ENCODE measurements around the gene RBBP8NL. TPM values are rescaled to one million over a fixed set of nuclear protein-coding genes. Genes with fewer than 3 reads are reported as not detected.
A peak's percentile ranks its signal among the peaks of the same experiment; 100 is the strongest.

The RBBP8NL gene
- total and polyA plus RNA-seq, 3 experiments from 2014 or later, result not detected

DNA sequence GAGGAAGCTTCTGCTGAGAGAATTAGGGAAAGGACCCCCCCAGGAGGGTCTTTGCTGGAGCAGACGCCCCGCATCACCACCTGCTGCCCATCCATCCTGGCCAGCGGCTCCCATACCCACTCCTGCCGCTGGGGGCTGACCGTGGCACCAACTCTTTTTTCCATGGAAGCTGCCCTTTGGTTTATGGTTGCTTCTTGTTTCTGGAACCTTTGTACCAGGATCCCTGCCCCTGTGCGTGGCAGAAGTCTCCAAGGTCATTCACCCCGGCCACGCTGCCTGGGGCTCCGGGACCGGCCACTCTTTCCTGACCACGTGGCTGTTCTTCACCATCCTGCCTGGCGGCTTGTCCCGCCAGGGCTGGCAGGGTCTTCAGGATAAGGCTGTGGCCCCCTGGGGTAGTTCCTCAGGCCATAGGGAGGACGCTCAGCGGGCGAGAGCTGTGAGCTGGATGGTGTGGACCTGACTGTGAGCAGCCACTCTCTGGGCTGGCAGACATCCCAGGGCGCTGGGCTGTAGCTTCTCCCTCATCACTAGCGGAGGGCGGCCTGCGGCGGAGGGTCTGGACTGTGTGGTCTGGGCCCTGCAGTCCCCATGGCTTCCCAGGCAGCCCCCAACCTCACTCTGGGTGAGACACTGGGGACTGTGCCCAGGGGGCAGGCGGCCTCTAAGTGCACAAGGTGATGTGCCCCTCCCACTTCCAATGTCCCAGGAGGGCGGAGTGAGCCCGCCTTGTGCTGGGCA is 22.8 kb upstream of the RBBP8NL start:
- no peaks in the 10 kb centered on the region for H3K4me1 ChIP-seq (ENCODE audit: insufficient read depth, low read length)
- H3K27me3 Mint-ChIP-seq, result peaks cover 6 to 29% of the 10 kb centered on the region in 2 donors
- no peaks in the 10 kb centered on the region for H3K27me3 ChIP-seq (ENCODE audit: insufficient read depth, low read length, poor library complexity, severe bottlenecking)
- ChIA-PET CTCF (no interaction called here), POLR2A (no interaction called here)
- no peaks in the 10 kb centered on the region for H3K36me3 ChIP-seq (ENCODE audit: insufficient read depth, low read length)
- no peaks in the 10 kb centered on the region for H3K9me3 Mint-ChIP-seq
- H3K36me3 Mint-ChIP-seq, result no peaks in the 10 kb centered on the region
- no peaks in the 10 kb centered on the region for H3K4me1 Mint-ChIP-seq
- no peak overlapping the region for H3K27ac ChIP-seq (ENCODE audit: low read depth, low read length)
- H3K9me3 ChIP-seq (ENCODE audit: low read length), result no peaks in the 10 kb centered on the region
- DNase-seq, result no peak
- H3K4me3 Mint-ChIP-seq, result no peak overlapping the region
- no peak overlapping the region for H3K4me3 ChIP-seq (ENCODE audit: low read length)
- no peak overlapping the region for H3K27ac Mint-ChIP-seq

DNA sequence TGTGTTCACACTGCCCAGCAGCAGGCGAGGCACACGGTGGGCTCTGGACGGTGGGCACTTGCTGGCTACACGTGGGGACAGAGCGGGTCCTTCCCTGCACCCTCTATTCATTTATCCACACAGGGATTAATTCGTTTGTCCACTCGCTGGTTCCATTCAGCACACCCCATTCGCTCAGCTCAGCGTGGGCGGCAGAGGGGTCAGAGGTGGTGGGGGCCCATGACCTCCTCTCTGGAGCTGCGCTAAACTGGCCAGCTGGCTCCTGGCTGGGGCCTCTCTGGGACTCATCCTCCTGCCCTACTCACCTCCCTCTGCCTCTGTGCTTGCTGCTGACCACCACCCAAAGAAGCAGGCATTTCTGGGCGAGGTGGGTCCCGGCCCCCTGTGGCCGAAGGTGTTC is 21.4 kb upstream of the RBBP8NL start:
- H3K36me3 Mint-ChIP-seq, result no peaks in the 10 kb centered on the region
- no peaks in the 10 kb centered on the region for H3K4me1 ChIP-seq (ENCODE audit: insufficient read depth, low read length)
- peaks cover 6 to 32% of the 10 kb centered on the region in 2 donors for H3K27me3 Mint-ChIP-seq
- H3K27ac ChIP-seq (ENCODE audit: low read depth, low read length), result no peak overlapping the region
- no peak overlapping the region for H3K4me3 ChIP-seq (ENCODE audit: low read length)
- POLR2A ChIA-PET, result no interaction called here
- H3K36me3 ChIP-seq (ENCODE audit: insufficient read depth, low read length), result no peaks in the 10 kb centered on the region
- no peaks in the 10 kb centered on the region for H3K4me1 Mint-ChIP-seq
- H3K4me3 Mint-ChIP-seq, result no peak overlapping the region
- DNase-seq, result no peak
- CTCF ChIA-PET, result no interaction called here
- H3K27ac Mint-ChIP-seq, result no peak overlapping the region
- no peaks in the 10 kb centered on the region for H3K27me3 ChIP-seq (ENCODE audit: insufficient read depth, low read length, poor library complexity, severe bottlenecking)
- H3K9me3 ChIP-seq (ENCODE audit: low read length), result no peaks in the 10 kb centered on the region
- H3K9me3 Mint-ChIP-seq, result no peaks in the 10 kb centered on the region

DNA sequence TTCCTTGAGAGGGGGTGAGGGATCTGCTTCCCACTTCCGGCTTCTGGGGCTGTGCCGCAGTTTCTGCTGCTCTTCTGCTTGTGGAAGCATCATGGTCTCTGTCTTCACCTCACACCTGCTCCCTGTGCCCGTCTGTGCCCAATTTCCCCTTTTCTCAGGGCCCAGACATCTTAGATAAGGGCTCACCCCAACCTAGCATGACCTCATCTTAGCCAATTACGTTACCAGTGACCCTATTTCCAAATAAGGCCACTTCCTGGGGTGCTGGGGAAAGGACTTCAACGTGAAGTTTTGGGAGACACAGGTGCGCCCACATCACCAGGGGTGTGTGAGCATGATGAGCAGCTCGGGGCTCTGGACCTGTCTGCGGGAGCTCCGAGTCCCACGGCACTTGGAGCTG is 20.7 kb upstream of the RBBP8NL start:
- DNase-seq, result no peak
- Mint-ChIP-seq H3K9me3 (no peaks in the 10 kb centered on the region), H3K36me3 (no peaks in the 10 kb centered on the region), H3K27me3 (peaks cover 7 to 30% of the 10 kb centered on the region in 2 donors), H3K27ac (no peak overlapping the region), H3K4me1 (no peaks in the 10 kb centered on the region), H3K4me3 (no peak overlapping the region)
- Histone ChIP-seq H3K36me3 (ENCODE audit: insufficient read depth, low read length) (no peaks in the 10 kb centered on the region), H3K27ac (ENCODE audit: low read depth, low read length) (no peak overlapping the region), H3K4me1 (ENCODE audit: insufficient read depth, low read length) (no peaks in the 10 kb centered on the region), H3K27me3 (ENCODE audit: insufficient read depth, low read length, poor library complexity, severe bottlenecking) (no peaks in the 10 kb centered on the region), H3K4me3 (ENCODE audit: low read length) (no peak overlapping the region), H3K9me3 (ENCODE audit: low read length) (no peaks in the 10 kb centered on the region)
- ChIA-PET CTCF (no interaction called here), POLR2A (no interaction called here)

DNA sequence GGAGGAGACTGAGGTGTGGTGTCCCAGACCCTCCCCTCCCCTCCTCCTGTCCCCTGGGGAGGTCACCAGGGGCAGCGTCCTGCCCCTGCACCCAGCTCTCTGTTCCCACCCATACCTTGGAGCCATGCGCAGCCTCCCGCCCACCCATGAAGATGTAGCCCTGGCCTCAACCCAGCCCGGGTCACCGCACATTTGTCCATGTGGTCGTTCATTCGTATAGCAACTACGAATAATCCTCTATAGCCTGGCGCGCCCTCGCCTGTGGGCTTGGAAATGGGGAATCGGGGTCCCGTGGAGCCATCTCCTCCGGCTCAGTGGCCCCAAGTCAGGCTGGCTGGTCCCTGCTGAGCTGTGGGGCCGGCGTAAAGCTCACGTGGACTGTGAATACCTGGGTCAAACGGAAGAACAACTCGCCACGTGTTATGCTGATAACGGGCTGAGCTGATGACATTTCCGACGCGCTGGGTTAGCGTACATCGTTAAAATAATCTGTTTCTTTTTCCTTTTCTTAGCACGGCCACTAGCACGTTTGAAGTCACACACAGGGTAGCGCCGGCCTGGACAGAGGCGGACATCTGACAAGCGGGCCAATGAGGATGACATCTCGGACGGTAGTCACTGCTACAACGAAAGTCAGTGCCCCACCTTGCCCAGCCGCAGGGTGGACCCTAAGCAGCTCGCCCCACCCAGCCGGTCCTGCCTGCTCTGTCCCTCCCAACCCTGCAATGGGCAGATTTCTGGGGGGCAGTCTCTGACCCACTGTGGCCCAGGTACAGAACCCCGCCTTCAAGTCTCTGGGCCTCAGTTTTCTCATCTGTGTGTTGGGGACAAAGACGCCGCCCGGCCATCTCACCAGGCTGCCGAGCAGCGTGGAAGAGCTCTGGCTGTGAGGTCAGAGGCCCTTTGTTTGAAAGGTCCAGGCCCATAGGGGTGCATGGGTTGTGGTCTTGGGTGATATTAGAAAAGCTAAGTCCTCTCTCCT is 19.8 kb upstream of the RBBP8NL start:
- peak overlapping the region in 1 of 8 donors; percentile 87 for H3K27ac Mint-ChIP-seq
- Histone ChIP-seq H3K27ac (ENCODE audit: low read depth, low read length) (no peak overlapping the region), H3K4me3 (ENCODE audit: low read length) (no peak overlapping the region), H3K4me1 (ENCODE audit: insufficient read depth, low read length) (no peaks in the 10 kb centered on the region), H3K36me3 (ENCODE audit: insufficient read depth, low read length) (no peaks in the 10 kb centered on the region), H3K9me3 (ENCODE audit: low read length) (no peaks in the 10 kb centered on the region), H3K27me3 (ENCODE audit: insufficient read depth, low read length, poor library complexity, severe bottlenecking) (no peaks in the 10 kb centered on the region)
- H3K4me1 Mint-ChIP-seq, result no peaks in the 10 kb centered on the region
- H3K9me3 Mint-ChIP-seq, result no peaks in the 10 kb centered on the region
- H3K27me3 Mint-ChIP-seq, result peaks cover 7 to 35% of the 10 kb centered on the region in 2 donors
- POLR2A ChIA-PET, result no interaction called here
- CTCF ChIA-PET, result no interaction called here
- no peak for DNase-seq
- H3K36me3 Mint-ChIP-seq, result no peaks in the 10 kb centered on the region
- no peak overlapping the region for H3K4me3 Mint-ChIP-seq

DNA sequence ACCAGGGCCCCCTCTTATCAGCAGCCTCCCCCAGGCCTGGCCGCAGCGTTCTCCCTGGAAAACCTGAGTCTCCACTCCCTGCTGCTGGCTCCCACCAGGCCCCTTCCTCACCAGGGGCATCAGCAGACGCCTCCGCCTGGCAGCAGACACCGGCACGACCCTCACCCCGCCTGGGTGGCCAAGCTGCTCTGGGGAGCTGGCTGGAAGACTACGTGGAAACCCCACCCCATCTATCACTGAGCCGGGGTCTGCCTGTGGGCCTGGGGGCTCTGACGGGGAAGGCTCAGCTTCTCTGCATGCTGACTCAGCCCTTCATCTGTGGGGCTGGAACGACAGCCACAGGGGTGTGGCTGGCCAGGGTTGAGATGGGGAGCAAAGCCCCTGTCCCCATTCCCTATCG is 19.1 kb upstream of the RBBP8NL start:
- Mint-ChIP-seq H3K9me3 (no peaks in the 10 kb centered on the region), H3K27me3 (peaks cover 7 to 35% of the 10 kb centered on the region in 2 donors), H3K4me3 (no peak overlapping the region), H3K27ac (peak overlapping the region in 1 of 8 donors; percentile 56), H3K36me3 (no peaks in the 10 kb centered on the region), H3K4me1 (no peaks in the 10 kb centered on the region)
- Histone ChIP-seq H3K4me1 (ENCODE audit: insufficient read depth, low read length) (no peaks in the 10 kb centered on the region), H3K9me3 (ENCODE audit: low read length) (no peaks in the 10 kb centered on the region), H3K27ac (ENCODE audit: low read depth, low read length) (no peak overlapping the region), H3K4me3 (ENCODE audit: low read length) (no peak overlapping the region), H3K27me3 (ENCODE audit: insufficient read depth, low read length, poor library complexity, severe bottlenecking) (no peaks in the 10 kb centered on the region), H3K36me3 (ENCODE audit: insufficient read depth, low read length) (no peaks in the 10 kb centered on the region)
- ChIA-PET CTCF (no interaction called here), POLR2A (no interaction called here)
- no peak for DNase-seq

DNA sequence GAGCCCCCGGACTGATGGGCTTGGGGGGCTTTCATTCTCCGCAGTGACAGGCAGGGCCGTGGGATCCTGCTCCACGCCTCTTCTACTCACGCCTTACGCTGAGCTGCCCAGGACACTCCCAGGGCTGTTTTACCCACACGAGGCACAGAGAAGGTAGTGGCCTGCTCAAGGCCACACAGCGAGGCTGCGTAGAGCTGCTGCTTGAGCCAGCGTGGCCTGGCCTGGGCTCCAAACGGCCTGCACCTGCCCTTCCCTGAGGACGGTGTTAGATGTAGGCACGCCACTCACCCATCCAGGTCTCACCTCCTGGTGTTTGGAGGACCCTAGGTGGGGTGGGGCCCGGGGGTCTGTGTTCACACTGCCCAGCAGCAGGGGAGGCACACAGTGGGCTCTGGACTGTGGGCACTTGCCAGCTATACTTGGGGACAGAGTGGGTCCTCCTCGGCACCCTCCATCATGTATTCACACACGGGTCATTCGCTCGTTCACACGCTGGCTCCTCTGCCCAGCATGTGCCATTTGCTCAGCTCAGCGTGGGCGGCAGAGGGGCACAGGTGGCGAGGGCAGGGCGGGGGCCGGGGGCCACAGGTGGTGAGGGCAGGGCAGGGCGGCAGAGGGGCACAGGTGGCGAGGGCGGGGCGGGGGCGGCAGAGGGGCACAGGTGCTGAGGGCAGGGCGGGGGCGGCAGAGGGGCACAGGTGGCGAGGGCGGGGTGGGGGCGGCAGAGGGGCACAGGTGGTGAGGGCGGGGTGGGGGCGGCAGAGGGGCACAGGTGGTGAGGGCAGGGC is 18.4 kb upstream of the RBBP8NL start:
- no peak overlapping the region for H3K27ac ChIP-seq (ENCODE audit: low read depth, low read length)
- Mint-ChIP-seq H3K9me3 (no peaks in the 10 kb centered on the region), H3K27ac (no peak overlapping the region), H3K27me3 (peaks cover 9 to 37% of the 10 kb centered on the region in 2 donors), H3K4me3 (no peak overlapping the region), H3K4me1 (no peaks in the 10 kb centered on the region), H3K36me3 (no peaks in the 10 kb centered on the region)
- no peaks in the 10 kb centered on the region for H3K4me1 ChIP-seq (ENCODE audit: insufficient read depth, low read length)
- DNase-seq, result no peak
- H3K9me3 ChIP-seq (ENCODE audit: low read length), result no peaks in the 10 kb centered on the region
- CTCF ChIA-PET, result no interaction called here
- no peak overlapping the region for H3K4me3 ChIP-seq (ENCODE audit: low read length)
- POLR2A ChIA-PET, result no interaction called here
- no peaks in the 10 kb centered on the region for H3K36me3 ChIP-seq (ENCODE audit: insufficient read depth, low read length)
- no peaks in the 10 kb centered on the region for H3K27me3 ChIP-seq (ENCODE audit: insufficient read depth, low read length, poor library complexity, severe bottlenecking)

DNA sequence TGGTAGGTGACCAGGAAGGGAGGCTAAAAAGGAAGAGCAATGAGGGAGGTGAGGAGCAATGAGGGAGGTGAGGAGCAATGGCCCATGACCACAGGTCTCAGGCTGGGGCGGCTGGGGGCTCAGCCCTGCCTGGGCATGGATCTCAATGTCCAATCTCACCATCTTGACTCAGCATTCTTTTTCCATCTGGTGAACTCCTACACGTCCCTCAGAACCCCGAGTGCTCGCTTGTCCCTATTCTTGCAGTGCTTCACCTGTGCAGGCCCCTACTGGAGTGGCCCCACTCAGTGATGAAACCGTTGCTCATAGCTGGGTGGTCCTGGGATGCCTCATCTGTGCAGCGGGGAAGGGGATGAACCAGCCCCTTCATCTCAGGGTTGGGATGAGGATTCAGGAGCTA is 16.9 kb upstream of the RBBP8NL start:
- H3K4me3 Mint-ChIP-seq, result no peak overlapping the region
- POLR2A ChIA-PET, result no interaction called here
- Histone ChIP-seq H3K36me3 (ENCODE audit: insufficient read depth, low read length) (no peaks in the 10 kb centered on the region), H3K27ac (ENCODE audit: low read depth, low read length) (no peak overlapping the region), H3K4me3 (ENCODE audit: low read length) (no peak overlapping the region), H3K9me3 (ENCODE audit: low read length) (no peaks in the 10 kb centered on the region), H3K4me1 (ENCODE audit: insufficient read depth, low read length) (no peaks in the 10 kb centered on the region), H3K27me3 (ENCODE audit: insufficient read depth, low read length, poor library complexity, severe bottlenecking) (no peaks in the 10 kb centered on the region)
- H3K9me3 Mint-ChIP-seq, result no peaks in the 10 kb centered on the region
- H3K4me1 Mint-ChIP-seq, result no peaks in the 10 kb centered on the region
- CTCF ChIA-PET, result no interaction called here
- no peak for DNase-seq
- H3K27me3 Mint-ChIP-seq, result peaks cover 7 to 36% of the 10 kb centered on the region in 2 donors
- no peaks in the 10 kb centered on the region for H3K36me3 Mint-ChIP-seq
- H3K27ac Mint-ChIP-seq, result no peak overlapping the region
